Activated CD8-positive, alpha-beta memory T cell treated with anti-CD3 and anti-CD28 coated beads for 4 hours (primary cell): Measurements from ENCODE around the gene DDX39A.

ENCODE experiments used
- DNase-seq, 2 donors: peaks; one replicate each; pipeline ENCODE4 v3.0.0-alpha.2; 2020; ENCODE audit warnings: low read depth in 2 of 2

DDX39A gene

GRCh38 chr19:14434543-14435319 lies 15.6 kb upstream of the DDX39A start:
- DNase-seq = no peak

DNA sequence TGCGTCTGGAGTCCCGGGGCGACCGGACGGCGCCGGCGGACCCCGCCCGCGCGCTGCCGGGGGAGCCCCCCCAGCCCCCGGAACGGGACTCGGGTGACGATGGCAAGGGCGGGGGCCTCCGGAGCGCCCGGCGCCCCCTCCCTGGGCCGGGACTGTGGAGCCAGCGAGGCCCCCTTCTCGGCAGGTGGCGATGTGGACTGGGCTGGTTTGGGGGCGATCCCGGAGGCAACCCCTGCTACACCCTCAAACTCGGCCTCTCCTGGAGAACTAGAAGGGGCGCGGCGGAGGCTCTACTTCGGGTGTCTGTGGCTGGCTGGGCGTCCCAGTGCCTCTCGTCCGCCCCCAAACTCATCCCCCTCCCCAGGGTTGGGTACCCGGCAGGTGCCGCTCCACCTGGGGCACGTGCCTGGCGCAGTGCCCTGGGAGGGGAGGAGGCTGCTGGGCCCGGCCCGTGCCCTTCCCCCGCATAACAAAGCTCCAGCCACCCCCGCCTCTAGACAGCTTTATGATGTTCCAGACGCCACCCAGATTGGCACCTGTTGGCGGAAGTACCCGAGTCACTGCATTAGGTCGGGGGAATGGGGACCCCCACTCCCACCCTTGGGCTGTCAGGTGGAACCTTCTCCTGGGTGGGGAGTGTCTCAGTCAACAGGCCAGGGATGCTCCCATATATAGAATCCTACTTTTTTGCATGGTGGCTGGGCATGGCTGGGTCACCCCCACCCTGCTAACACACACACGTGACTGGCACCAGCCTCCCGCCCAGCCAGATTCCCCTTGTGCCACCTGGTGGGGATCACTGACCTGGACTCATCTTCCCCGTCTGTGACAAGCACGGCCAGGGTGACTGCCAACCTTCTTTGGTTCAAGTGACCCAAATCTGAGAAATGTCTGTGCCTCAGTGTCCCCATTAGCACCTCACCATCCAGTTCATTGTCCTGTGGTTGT lies 14.7 kb upstream of the DDX39A start:
- peak in 1 of 2 donors; percentile 49 for DNase-seq

DNA sequence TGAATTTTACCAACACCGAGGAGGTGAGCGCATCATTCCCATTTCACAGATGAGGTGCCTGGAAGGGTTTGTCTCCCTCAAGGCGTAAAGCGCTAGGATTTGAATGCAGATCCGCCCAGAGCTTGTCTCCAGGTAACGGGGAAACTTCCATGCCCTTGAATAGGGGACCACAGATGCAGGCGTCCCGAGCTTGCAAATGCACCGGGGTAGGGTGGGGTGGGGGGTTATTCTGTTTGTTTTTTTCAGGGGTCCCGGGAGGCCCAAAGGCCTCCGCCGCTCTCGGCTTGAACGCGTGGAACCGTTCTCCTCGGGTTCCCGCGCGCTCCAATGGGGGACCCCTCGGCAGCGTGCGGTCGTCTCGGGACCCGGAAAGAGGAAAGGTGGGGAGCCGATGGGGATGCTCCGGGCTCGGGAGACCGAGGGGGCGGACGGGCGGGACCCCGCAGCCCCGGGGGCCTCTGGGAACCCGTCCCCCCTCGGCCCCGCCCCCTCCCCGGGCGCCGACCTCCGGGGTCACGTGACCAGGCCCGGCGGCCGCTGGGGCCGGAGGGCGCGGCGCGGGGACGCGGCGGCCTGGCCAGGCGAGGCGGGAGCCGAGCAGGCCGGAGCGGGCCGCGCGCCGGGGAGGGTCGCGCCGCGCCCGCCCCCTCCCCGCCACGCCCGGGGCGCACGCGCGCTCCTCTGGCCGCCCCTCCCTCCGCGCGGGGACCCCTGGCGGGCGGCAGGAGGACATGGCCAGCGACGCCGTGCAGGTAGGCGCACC lies 13.8 kb upstream of the DDX39A start, which contains the start of gene PKN1:
Gene PKN1 (plus strand): TSS at position 516 of the 763 bp plus-strand sequence. CDS start 216 bp downstream, at position 732.
- no peak for DNase-seq

DNA sequence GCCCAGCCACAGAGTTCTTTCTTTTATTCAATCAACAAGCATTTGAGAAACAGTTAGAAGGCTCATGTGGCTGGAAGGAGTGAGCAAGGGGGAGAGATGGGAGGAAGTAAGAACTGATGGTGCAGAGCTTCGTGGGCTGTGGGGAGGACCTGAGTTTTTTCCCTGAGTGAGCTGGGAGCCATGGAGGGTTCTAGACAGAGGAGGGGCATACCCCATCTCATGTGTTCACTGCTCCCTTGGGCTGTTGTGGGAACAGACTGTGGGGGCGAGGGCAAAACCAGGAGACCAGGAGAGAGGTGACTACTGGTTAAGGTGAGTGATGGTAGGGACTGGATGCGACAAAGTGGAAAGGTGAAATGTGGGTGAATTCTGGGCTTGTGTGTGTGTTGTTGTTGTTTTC lies 11.6 kb upstream of the DDX39A start:
- DNase-seq = no peak

DNA sequence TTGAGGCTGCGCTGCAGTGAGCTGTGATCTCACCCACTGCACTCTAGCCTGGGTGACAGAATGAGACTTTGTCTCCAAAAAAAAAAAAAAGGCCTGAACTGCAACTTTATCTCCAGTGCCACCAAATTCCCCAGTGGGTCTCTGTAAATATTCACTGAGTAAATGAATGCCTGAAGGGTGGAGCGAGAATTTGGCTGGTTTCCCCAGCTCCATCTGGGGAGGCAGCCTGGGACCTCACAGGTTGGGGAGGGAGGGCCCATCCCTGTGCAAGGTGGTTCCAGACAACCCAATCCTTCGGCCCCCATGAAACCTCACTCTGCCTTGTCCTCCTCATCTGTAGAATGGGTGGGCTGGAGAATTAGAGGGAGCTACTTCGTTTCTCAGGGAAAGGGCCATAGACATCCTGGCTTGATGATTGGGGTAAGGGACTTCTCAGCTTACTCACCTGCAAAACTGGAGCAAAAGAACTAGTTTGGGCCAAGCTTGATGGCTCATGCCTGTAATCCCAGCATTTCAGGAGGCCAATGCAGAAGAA lies 9.8 kb upstream of the DDX39A start:
- no peak for DNase-seq

DNA sequence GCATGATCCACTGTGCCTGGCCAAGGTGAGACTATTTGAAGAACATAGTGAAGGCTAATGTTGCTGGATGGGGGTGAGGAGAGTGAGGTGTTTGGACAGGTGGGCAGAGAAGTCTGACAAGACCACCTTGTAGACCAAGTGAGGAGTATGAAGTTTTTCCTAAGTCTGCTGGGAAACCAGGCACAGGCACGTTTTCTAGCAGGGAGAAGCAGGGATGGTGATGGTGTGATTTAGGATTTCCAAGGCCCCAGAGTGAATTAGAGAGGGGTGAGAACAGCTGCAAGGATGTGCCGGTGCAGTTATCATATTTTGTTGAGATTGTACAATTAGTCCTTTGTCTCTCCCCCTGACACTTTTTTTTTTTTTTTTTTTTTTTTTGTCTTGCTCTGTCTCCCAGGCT lies 8.3 kb upstream of the DDX39A start:
- no peak for DNase-seq

DNA sequence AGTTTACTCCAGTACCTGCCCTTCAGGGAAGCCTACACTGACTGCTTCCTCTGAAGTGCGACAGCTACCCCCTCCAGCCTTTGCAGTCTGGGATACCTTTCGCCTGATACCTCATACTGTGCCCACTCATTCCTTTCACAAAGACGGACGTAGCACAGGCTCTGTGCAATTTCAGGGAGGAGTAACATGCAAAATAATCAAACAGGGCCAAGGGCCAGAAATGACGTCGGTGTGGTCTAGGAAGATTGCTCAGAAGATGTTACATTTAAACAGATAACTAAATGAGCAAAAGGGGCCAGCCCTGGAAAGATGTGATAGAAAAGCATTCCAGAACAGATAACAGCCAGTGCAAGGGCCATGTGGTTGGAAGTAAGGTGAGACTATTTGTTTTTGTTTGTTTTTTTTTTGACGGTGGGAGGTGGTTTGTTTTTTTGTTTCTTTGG lies 6.6 kb upstream of the DDX39A start:
- no peak for DNase-seq

DNA sequence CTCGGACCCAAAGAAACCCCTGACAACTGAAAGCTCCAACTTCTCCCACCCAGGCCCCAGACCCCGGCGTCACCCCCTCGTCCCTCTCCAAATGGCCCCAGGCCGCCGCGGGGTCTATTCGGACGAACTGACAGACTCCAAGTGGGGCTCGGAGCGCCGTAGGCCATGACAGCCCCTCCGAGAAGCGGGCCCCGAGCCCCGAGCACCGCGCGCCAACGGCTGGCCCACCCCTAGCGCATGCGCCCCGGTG lies 360 bp downstream of the DDX39A start:
- DNase-seq = no peak

- DNase-seq = no peak
Measured at GRCh38 chr19:14416817-14417231, 2.3 kb downstream of the DDX39A start.

DNA sequence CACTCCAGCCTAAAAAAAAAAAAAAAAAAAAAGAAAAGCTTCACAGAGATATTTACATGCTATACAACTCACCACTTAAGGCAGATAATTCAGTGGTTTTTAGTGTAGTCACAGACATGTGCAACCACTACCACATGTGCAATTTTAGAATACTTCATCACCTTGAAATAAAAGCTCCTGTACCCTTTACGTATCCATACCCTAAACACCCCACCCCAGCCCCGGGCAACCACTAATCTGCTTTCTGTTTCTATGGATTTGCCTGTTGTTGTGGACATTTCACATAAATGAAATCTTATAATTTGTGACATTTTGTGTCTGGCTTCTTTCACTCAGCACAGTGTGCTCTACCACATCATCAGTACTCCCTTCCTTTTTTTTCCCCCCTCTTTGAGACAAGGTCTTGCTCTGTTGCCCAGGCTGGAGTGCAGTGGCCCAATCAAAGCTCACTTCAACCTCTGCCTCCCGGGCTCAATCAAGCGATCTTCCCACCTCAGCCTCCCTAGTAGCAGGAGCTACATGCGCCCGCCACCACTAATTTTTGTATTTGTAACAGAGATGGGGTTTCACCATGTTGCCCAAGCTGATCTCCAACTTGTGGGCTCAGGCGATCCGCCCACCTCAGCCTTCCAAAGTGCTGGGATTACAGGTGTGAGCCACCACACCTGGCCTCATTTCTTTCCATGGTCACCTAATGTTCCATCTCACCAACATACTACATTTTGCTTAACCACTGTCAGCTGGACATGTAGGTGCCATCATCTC lies 4.0 kb downstream of the DDX39A start:
- DNase-seq = no peak

DNA sequence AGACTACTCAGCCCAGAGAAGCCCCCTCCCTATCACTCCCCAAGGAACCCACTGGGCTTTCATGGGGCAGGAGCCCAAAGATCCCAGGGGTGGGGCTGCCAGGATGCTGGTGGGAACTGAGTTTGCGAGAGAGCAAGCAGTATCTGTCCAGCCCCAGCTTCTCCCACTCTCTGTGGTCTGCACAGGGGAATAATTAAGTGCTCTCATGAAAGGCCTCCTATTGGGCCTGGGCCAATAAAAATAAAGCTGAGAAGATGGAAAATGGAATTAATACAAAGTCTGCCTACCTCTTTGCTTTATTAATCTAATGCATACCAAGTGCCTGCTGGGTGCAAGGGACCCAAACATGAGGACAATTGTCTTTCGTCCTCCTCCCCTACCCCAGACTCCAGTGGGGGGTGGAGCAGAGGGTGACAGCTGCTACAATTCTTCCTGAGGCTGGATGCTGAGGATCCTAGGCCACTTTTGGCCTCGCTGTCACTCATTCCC lies 5.4 kb downstream of the DDX39A start:
- DNase-seq = no peak

GRCh38 chr19:14412996-14413692 lies 6.0 kb downstream of the DDX39A start:
- no peak for DNase-seq

DNA sequence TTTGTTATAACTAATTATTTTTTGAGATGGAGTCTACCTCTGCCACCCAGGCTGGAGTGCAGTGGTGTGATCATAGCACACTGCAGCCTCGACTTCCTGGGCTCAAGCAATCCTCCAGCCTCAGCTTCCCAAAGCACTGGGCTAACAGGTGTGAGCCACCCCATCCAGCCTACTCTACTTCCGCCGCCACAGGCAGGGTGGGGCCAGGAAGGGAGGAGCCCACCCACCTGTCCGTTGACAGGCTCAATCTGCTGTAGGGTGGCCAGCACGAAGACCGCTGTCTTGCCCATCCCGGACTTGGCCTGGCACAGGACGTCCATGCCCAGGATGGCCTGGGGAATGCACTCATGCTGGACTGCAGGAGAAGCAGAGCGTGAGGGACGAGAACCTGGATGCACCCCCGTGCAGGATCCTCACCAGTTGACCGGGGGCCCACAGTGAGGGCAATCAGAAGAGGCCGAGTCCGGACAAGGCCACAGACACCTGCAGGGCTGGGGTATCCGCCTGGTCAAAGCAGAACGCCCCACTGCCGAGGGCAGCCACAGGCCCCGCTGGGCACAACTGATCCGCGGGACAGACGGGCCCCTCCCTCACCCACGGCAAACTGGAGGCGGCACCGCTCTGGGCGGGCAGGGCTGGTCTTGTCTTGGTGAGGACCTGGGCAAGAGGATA lies 6.7 kb downstream of the DDX39A start:
- DNase-seq = no peak

- DNase-seq = no peak
Measured at GRCh38 chr19:14411938-14412245, 7.2 kb downstream of the DDX39A start.

GRCh38 chr19:14411161-14411937 lies 7.8 kb downstream of the DDX39A start:
- no peak for DNase-seq

DNA sequence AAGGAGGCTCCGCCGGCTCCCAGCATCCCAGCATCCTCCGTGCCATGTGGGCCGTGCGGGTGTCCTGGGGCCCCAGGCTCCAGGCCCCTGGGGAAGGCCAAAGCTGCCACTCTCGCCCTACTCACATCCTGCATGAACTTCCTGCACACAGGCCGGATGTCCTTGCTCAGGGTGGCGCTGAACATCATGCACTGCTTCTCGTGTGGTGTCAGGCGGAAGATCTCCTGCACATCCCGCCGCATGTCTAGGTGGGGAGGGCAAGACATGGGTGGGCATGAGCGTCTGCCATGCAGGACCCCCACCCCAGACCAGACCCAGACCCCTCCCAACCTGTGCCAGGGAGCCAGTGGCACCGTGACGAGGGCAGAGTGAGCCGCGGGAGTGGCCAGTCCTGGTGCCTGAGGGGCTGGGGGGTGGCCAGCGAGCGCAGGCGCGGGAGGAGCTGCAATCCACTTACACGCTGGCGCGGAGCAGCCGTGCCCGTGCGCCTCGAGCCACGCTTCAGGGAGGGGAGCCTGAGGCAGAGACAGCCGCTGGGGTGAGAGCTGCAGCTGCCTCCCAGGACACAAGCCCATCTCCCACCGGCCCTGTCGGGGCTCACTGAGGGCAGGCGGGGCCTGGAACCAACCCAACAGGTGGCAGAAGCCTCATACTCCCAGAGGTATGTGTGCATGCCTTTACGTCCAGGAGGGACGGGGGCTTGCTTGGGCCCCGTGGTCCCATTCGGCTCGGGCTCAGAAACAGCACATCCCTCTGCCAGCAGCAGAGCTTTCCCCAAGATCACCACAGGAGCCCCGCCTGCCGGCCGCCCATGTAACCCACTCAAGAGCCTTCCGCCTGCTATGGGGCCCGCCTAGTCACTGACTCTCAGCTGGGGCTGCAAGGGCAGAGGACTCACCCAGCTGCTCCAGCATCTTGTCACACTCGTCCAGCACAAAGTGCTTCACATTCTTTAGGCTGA lies 8.8 kb downstream of the DDX39A start:
- no peak for DNase-seq

- no peak for DNase-seq
Measured at GRCh38 chr19:14409146-14410023, 9.8 kb downstream of the DDX39A start.
